ENCODE results near the gene PLRG1. TPM values are rescaled to one million over a fixed set of nuclear protein-coding genes. Genes with fewer than 3 reads are reported as not detected.

Gene PLRG1
- polyA plus RNA-seq, 1 experiment = 98.6 TPM

GRCh38 chr4:154586296-154587033 is 36.3 kb upstream of the PLRG1 start:
- no peak for TF ChIP-seq CTCF (IDR thresholded peaks at IDR 0.05; ENCODE audit: insufficient read depth, low read depth, low read length)
- Histone ChIP-seq H3K4me3 (ENCODE audit: low read depth, low read length) (no peak overlapping the region), H3K36me3 (ENCODE audit: control insufficient read depth, insufficient read depth, low read length) (no peaks in the 10 kb centered on the region), H3K27me3 (ENCODE audit: control insufficient read depth, insufficient read depth, low read length) (no peaks in the 10 kb centered on the region)
- ChIA-PET POLR2A (no interaction called here), CTCF (interaction anchor here (1.2 to 1.3 kb wide), 2 partner anchors 8 to 24 kb away, joined by 3 read pairs; partner anchors contain the start of gene FGB)
- DNase-seq (ENCODE audit: low read depth) = no peak

GRCh38 chr4:154585369-154586018 is 35.3 kb upstream of the PLRG1 start:
- no peak for TF ChIP-seq CTCF (IDR thresholded peaks at IDR 0.05; ENCODE audit: insufficient read depth, low read depth, low read length)
- DNase-seq (ENCODE audit: low read depth) = no peak
- CTCF ChIA-PET = interaction anchor here (0.7 to 1.2 kb wide), 2 partner anchors 18 to 23 kb away, joined by 3 to 4 read pairs; partner anchors contain the start of gene FGB
- H3K27me3 ChIP-seq (ENCODE audit: control insufficient read depth, insufficient read depth, low read length) = no peaks in the 10 kb centered on the region
- no peak overlapping the region for H3K4me3 ChIP-seq (ENCODE audit: low read depth, low read length)
- no peaks in the 10 kb centered on the region for H3K36me3 ChIP-seq (ENCODE audit: control insufficient read depth, insufficient read depth, low read length)
- POLR2A ChIA-PET = no interaction called here

- no peak for TF ChIP-seq CTCF (IDR thresholded peaks at IDR 0.05; ENCODE audit: insufficient read depth, low read depth, low read length)
- H3K36me3 ChIP-seq (ENCODE audit: control insufficient read depth, insufficient read depth, low read length) = no peaks in the 10 kb centered on the region
- CTCF ChIA-PET = no interaction called here
- no peak for DNase-seq (ENCODE audit: low read depth)
- no peaks in the 10 kb centered on the region for H3K27me3 ChIP-seq (ENCODE audit: control insufficient read depth, insufficient read depth, low read length)
- POLR2A ChIA-PET = no interaction called here
- H3K4me3 ChIP-seq (ENCODE audit: low read depth, low read length) = no peak overlapping the region
Measured at GRCh38 chr4:154584259-154584658, 34.1 kb upstream of the PLRG1 start.

- TF ChIP-seq CTCF (IDR thresholded peaks at IDR 0.05; ENCODE audit: insufficient read depth, low read depth, low read length) = no peak
- POLR2A ChIA-PET = no interaction called here
Measured at GRCh38 chr4:154583677-154584076, 33.5 kb upstream of the PLRG1 start.

GRCh38 chr4:154583230-154583629 is 33.0 kb upstream of the PLRG1 start:
- no peak for TF ChIP-seq CTCF (IDR thresholded peaks at IDR 0.05; ENCODE audit: insufficient read depth, low read depth, low read length)
- H3K27me3 ChIP-seq (ENCODE audit: control insufficient read depth, insufficient read depth, low read length) = no peaks in the 10 kb centered on the region
- CTCF ChIA-PET = no interaction called here
- POLR2A ChIA-PET = no interaction called here
- no peaks in the 10 kb centered on the region for H3K36me3 ChIP-seq (ENCODE audit: control insufficient read depth, insufficient read depth, low read length)
- DNase-seq (ENCODE audit: low read depth) = no peak
- no peak overlapping the region for H3K4me3 ChIP-seq (ENCODE audit: low read depth, low read length)

More at GRCh38 chr4:154583677-154584076, 33.5 kb upstream of the PLRG1 start:
- H3K36me3 ChIP-seq (ENCODE audit: control insufficient read depth, insufficient read depth, low read length) = no peaks in the 10 kb centered on the region
- H3K27me3 ChIP-seq (ENCODE audit: control insufficient read depth, insufficient read depth, low read length) = no peaks in the 10 kb centered on the region
- H3K4me3 ChIP-seq (ENCODE audit: low read depth, low read length) = no peak overlapping the region
- CTCF ChIA-PET = no interaction called here
- no peak for DNase-seq (ENCODE audit: low read depth)
